Spleen (tissue), 7 donors: ENCODE data around the gene IRGC.

ENCODE experiments used
- CTCF ChIP-seq, 11 experiments: fragments of 200-600 bp in 7 of 11; fragments of 450-650 bp in 4 of 11; sonication (generic) in 4 of 11; IDR thresholded peaks in 8 of 11; conservative IDR thresholded peaks in 3 of 11; 1 replicate in 7 of 11; 2 replicates in 4 of 11; pipeline versions ENCODE4 v1.4.0 to v1.8.0; 2016 to 2021; ENCODE audit warnings: antibody characterized with exemption in 11 of 11, inconsistent platforms in 4 of 11, mild to moderate bottlenecking in 1 of 11
- POLR2A ChIP-seq, 3 donors: fragments of 450-650 bp; IDR thresholded peaks; one replicate each; pipeline ENCODE4 v1.5.1; 2017; ENCODE audit warnings: antibody characterized with exemption in 3 of 3, mild to moderate bottlenecking in 1 of 3
- POLR2AphosphoS5 ChIP-seq, 3 donors: sonication (generic); formaldehyde crosslinking; IDR thresholded peaks; one replicate each; pipeline ENCODE4 v1.5.1; 2017; ENCODE audit warnings: antibody characterized with exemption in 3 of 3
- donor health status: DM: no; HTN: no; CAD: no; lungs with moderate emphysema.
- donor health status: DM: no; HTN: no; CAD: no.
- donor health status: DM: no; HTN: no; CAD: no.

GRCh38 chr19:43678512-43679261 is 37.2 kb upstream of the IRGC start:
- TF ChIP-seq CTCF (IDR thresholded peaks at IDR 0.05 in 8 of 11, conservative IDR thresholded peaks at IDR 0.05 in 3 of 11) = no peak
- no peak for TF ChIP-seq POLR2AphosphoS5 (IDR thresholded peaks at IDR 0.05)
- no peak for TF ChIP-seq POLR2A (IDR thresholded peaks at IDR 0.05)
